Measurements from ENCODE around the gene ZBTB48.

The ZBTB48 gene

GRCh38 chr1:6614019-6614928 is 34.5 kb downstream of the ZBTB48 start:
- FAIRE-seq (no peak), DNase-seq (ENCODE audit: insufficient read length, low spot score) (peak; percentile 50)

GRCh38 chr1:6614929-6615785 is 35.4 kb downstream of the ZBTB48 start:
- TF ChIP-seq CTCF (IDR thresholded peaks at IDR 0.05; ENCODE audit: insufficient read depth, missing control alignments), result no peak
- FAIRE-seq (no peak), DNase-seq (ENCODE audit: insufficient read length, low spot score) (no peak)

More at GRCh38 chr1:6614019-6614928, 34.5 kb downstream of the ZBTB48 start:
- TF ChIP-seq CTCF (IDR thresholded peaks at IDR 0.05; ENCODE audit: insufficient read depth, missing control alignments), result no peak

GRCh38 chr1:6619045-6619444 is 39.3 kb downstream of the ZBTB48 start:
- TF ChIP-seq CTCF (IDR thresholded peaks at IDR 0.05; ENCODE audit: insufficient read depth, missing control alignments), result no peak
- DNase-seq (ENCODE audit: insufficient read length, low spot score), result no peak
- FAIRE-seq, result no peak

GRCh38 chr1:6621429-6622391 is 41.9 kb downstream of the ZBTB48 start:
- no peak for FAIRE-seq
- no peak for TF ChIP-seq CTCF (IDR thresholded peaks at IDR 0.05; ENCODE audit: insufficient read depth, missing control alignments)
- DNase-seq (ENCODE audit: insufficient read length, low spot score), result no peak

- FAIRE-seq (no peak), DNase-seq (ENCODE audit: insufficient read length, low spot score) (no peak)
- no peak for TF ChIP-seq CTCF (IDR thresholded peaks at IDR 0.05; ENCODE audit: insufficient read depth, missing control alignments)
Observed at GRCh38 chr1:6622396-6623152, 42.8 kb downstream of the ZBTB48 start.
